AG04450 (cell line): ENCODE data around the gene MEI1. TPM values are rescaled to one million over a fixed set of nuclear protein-coding genes. Genes with fewer than 3 reads are reported as not detected.
"Not testable (repeated sequence)": the region's sequence is repeated elsewhere in the genome, so short reads cannot be mapped to it uniquely, and the experiment has no call there.

ENCODE experiments used
- CTCF ChIA-PET: fragments of 300-600, 350-600 bp; formaldehyde crosslinking; extraction: SDS; loops from one replicate; lab custom pipeline; 2022; ENCODE audit warnings: antibody characterized with exemption, inconsistent platforms; lab: Charles Lee
- POLR2A ChIA-PET: fragments of 350-600 bp; formaldehyde crosslinking; extraction: SDS; loops from one replicate; lab custom pipeline; 2021; ENCODE audit warnings: antibody characterized with exemption, inconsistent platforms; lab: Yijun Ruan, JAX
- DNase-seq: peaks from one replicate; pipeline ENCODE4 v3.0.0-alpha.2; 2011; ENCODE audit warnings: low read depth, low spot score
- H3K27ac ChIP-seq: one replicate; pipeline ENCODE4 v1.5.1; 2012; ENCODE audit warnings: low read depth, low read length, control low read depth
- H3K27me3 ChIP-seq: one replicate; pipeline ENCODE4 v1.6.0; 2012; ENCODE audit warnings: low read length; ENCODE audit not compliant: control insufficient read depth, insufficient read depth
- H3K4me3 ChIP-seq: 2 replicates; pipeline ENCODE4 v1.5.1; 2011; ENCODE audit warnings: mild to moderate bottlenecking, low read depth, low read length, control low read depth
- H3K9me3 ChIP-seq: 2 replicates; pipeline ENCODE4 v1.5.1; 2012; ENCODE audit warnings: low read length; ENCODE audit not compliant: control insufficient read depth, insufficient read depth
- polyA plus RNA-seq: library from polyadenylated mRNA; depleted of rRNA; stranded (reverse); fragments of >200 nt; gene quantifications from 2 replicates; pipeline ENCODE4 v1.2.3, GENCODE V29; 2011
- TF ChIP-seq, protein P1 (sequence below): IDR thresholded peaks from 2 replicates; pipeline ENCODE4 v1.5.1; 2011; ENCODE audit warnings: low read depth, low read length, control low read depth, inconsistent platforms

The MEI1 gene
- polyA plus RNA-seq, 1 experiment, result 0.22 TPM

DNA sequence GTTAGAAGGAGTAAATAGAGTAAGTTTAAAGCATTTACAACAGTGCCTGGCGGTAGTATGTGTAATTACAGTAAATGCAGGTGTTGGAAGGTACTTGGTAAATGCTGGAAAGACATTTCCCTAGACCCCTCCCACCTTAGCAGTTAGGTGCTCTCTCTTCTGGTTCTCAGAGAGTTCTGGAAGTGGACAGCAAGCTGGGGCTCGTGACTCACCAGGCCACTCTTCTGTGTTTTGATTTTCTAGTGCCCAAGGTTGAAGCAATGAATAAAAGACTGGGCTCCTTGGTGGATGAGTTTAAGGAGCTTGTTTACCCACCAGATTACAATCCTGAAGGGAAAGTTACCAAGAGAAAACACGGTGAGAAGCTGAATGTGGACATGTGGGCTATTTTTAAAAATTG, 38.2 kb upstream of the MEI1 start:
- Histone ChIP-seq H3K27me3 (no peaks in the 10 kb centered on the region), H3K4me3 (no peak overlapping the region), H3K27ac (no peak overlapping the region), H3K9me3 (no peaks in the 10 kb centered on the region)
- no peak for DNase-seq
- TF ChIP-seq, protein P1, sequence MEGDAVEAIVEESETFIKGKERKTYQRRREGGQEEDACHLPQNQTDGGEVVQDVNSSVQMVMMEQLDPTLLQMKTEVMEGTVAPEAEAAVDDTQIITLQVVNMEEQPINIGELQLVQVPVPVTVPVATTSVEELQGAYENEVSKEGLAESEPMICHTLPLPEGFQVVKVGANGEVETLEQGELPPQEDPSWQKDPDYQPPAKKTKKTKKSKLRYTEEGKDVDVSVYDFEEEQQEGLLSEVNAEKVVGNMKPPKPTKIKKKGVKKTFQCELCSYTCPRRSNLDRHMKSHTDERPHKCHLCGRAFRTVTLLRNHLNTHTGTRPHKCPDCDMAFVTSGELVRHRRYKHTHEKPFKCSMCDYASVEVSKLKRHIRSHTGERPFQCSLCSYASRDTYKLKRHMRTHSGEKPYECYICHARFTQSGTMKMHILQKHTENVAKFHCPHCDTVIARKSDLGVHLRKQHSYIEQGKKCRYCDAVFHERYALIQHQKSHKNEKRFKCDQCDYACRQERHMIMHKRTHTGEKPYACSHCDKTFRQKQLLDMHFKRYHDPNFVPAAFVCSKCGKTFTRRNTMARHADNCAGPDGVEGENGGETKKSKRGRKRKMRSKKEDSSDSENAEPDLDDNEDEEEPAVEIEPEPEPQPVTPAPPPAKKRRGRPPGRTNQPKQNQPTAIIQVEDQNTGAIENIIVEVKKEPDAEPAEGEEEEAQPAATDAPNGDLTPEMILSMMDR, result no peak
- ChIA-PET CTCF (interaction anchor here (0.7 kb wide), 1 partner anchor 85 kb away, joined by 3 read pairs; no protein-coding TSS in a partner anchor), POLR2A (no interaction called here)

DNA sequence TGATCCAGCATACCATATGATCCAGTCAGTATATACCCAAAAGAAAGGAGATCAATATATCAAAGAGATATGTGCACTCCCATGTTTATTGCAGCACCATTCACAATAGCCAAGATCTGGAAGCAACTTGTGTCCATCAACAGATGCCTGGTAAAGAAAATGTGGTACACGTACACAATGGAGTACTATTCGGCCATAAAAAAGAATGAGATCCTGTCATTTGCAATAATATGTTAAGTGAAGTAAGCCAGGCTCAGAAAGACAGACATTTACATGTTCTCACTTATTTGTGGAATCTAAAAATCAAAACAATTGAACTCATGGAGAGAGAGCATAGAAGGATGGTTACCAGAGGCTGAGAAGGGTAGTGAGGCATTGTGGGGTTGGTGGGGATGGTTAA, 37.6 kb upstream of the MEI1 start:
- POLR2A ChIA-PET, result no interaction called here
- TF ChIP-seq, protein P1, result no peak
- no peaks in the 10 kb centered on the region for H3K27me3 ChIP-seq
- DNase-seq, result no peak
- CTCF ChIA-PET, result no interaction called here
- H3K9me3 ChIP-seq, result no peaks in the 10 kb centered on the region
- no peak overlapping the region for H3K4me3 ChIP-seq
- no peak overlapping the region for H3K27ac ChIP-seq

DNA sequence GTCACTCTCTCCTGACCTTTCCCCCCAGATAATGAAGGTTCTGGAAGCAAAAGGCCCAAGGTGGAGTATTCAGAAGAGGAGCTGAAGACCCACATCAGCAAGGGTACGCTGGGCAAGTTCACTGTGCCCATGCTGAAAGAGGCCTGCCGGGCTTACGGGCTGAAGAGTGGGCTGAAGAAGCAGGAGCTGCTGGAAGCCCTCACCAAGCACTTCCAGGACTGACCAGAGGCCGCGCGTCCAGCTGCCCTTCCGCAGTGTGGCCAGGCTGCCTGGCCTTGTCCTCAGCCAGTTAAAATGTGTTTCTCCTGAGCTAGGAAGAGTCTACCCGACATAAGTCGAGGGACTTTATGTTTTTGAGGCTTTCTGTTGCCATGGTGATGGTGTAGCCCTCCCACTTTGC, 35.7 kb upstream of the MEI1 start:
- POLR2A ChIA-PET, H3K9me3 ChIP-seq, DNase-seq, H3K27me3 ChIP-seq, H3K4me3 ChIP-seq, H3K27ac ChIP-seq: not testable (repeated sequence)
- CTCF ChIA-PET, result interaction anchor here (1.0 kb wide), 1 partner anchor 277 kb away, joined by 3 read pairs; no protein-coding TSS in a partner anchor

DNA sequence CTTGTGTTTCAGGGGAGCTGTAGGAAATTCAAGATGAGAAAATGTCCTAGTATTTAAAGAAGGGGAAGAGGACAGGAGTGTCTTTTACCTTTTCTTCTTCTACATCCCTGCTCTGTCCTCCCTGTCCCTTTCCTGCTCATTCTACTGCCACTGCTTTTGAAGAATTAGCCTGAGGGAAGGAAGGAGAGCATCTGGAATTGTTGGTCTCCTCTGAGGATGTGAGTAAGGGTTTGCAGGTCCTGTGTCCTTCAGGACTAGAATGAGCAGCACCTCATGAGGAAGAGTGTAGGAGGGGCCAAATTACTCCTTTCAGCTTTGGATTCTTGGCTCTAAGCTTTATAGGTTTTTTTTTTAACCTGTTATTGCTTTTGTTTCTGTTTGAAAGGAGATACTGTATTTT, 34.8 kb upstream of the MEI1 start:
- POLR2A ChIA-PET, result no interaction called here
- TF ChIP-seq, protein P1, result no peak
- Histone ChIP-seq H3K27me3 (no peaks in the 10 kb centered on the region), H3K27ac (no peak overlapping the region), H3K4me3 (no peak overlapping the region), H3K9me3 (no peaks in the 10 kb centered on the region)
- no peak for DNase-seq
- CTCF ChIA-PET, result interaction anchor here (1.2 kb wide), 1 partner anchor 33 kb away, joined by 3 read pairs; no protein-coding TSS in a partner anchor

DNA sequence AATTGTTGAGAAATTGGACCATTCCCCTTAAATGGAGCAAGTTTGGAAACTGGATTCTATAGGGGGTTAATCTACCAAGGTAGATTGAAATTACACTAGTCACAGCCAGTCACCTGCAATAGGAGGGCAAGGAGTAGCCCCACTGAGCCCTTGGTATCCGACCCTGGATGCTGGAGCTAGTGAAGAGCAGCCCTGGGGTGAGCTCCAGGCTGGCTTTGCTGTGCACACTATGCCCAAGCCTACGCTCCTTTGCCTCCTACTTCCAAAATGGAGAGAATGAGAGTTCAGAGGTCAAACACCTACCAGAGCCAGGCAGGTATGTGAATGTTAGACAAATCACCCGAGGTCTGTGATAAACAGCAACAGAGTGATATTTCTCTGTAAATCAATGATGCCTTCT, 34.4 kb upstream of the MEI1 start:
- TF ChIP-seq, protein P1, result no peak
- no peaks in the 10 kb centered on the region for H3K9me3 ChIP-seq
- no peaks in the 10 kb centered on the region for H3K27me3 ChIP-seq
- CTCF ChIA-PET, result interaction anchor here (0.9 to 1.3 kb wide), 3 partner anchors 15 to 276 kb away, joined by 3 to 4 read pairs (median 3); no protein-coding TSS in a partner anchor
- no peak overlapping the region for H3K4me3 ChIP-seq
- H3K27ac ChIP-seq, result no peak overlapping the region
- POLR2A ChIA-PET, result no interaction called here
- DNase-seq, result no peak
